HepG2 (cell line): Measurements from ENCODE around the gene BICRAL. TPM values are rescaled to one million over a fixed set of nuclear protein-coding genes. Genes with fewer than 3 reads are reported as not detected.
A peak's percentile ranks its signal among the peaks of the same experiment; 100 is the strongest.

Experiments used
- CBX2 ChIP-seq, 2 experiments: fragments of 200-600 bp in 1 of 2; sonication (generic); formaldehyde crosslinking in 1 of 2; IDR thresholded peaks; 2 replicates each; pipeline versions ENCODE4 v1.7.0 to v1.8.1; 2018 to 2022; ENCODE audit warnings: low read depth in 2 of 2, low read length in 1 of 2, mild to moderate bottlenecking in 1 of 2, missing genetic modification reagents in 1 of 2
- CHD4 ChIP-seq: fragments of 200-600 bp; sonication (generic); IDR thresholded peaks from 2 replicates; pipeline ENCODE4 v1.7.0; 2017; ENCODE audit warnings: mild to moderate bottlenecking, low read length, borderline replicate concordance
- CSRNP2 ChIP-seq: sonication (generic); formaldehyde crosslinking; conservative IDR thresholded peaks from 2 replicates; pipeline ENCODE4 v1.8.0; 2022; ENCODE audit warnings: low read depth, missing genetic modification reagents
- LBX2 ChIP-seq: sonication (generic); formaldehyde crosslinking; IDR thresholded peaks from 2 replicates; pipeline ENCODE4 v1.5.0; 2020; ENCODE audit warnings: missing genetic modification reagents, mild to moderate bottlenecking, borderline replicate concordance
- MED1 ChIP-seq: sonication (generic); formaldehyde crosslinking; IDR thresholded peaks from 2 replicates; pipeline ENCODE4 v1.4.0; 2020; ENCODE audit warnings: missing genetic modification reagents
- MEIS1 ChIP-seq: sonication (generic); formaldehyde crosslinking; IDR thresholded peaks from 2 replicates; pipeline ENCODE4 v1.9.0; 2021; ENCODE audit warnings: mild to moderate bottlenecking, missing genetic modification reagents, moderate library complexity, borderline replicate concordance
- MXI1 ChIP-seq: IDR thresholded peaks from 3 replicates; pipeline ENCODE4 v1.6.1; 2012; ENCODE audit warnings: low read depth, low read length, inconsistent platforms, borderline replicate concordance
- ONECUT2 ChIP-seq: sonication (generic); formaldehyde crosslinking; IDR thresholded peaks from 2 replicates; pipeline ENCODE4 v1.4.0; 2020; ENCODE audit warnings: missing genetic modification reagents
- PCBP1 ChIP-seq: fragments of 200-400 bp; formaldehyde crosslinking; IDR thresholded peaks from 2 replicates; pipeline ENCODE4 v1.6.1; 2017; ENCODE audit warnings: mild to moderate bottlenecking, low read depth, low read length, borderline replicate concordance
- RAD51 ChIP-seq: fragments of 450-650 bp; IDR thresholded peaks from 2 replicates; pipeline ENCODE4 v1.6.1; 2016; ENCODE audit warnings: borderline replicate concordance
- RBFOX2 ChIP-seq: fragments of 200-400 bp; formaldehyde crosslinking; IDR thresholded peaks from 2 replicates; pipeline ENCODE4 v1.6.1; 2017; ENCODE audit warnings: low read depth, mild to moderate bottlenecking, low read length
- SIX1 ChIP-seq: sonication (generic); formaldehyde crosslinking; IDR thresholded peaks from 2 replicates; pipeline ENCODE4 v1.4.0; 2020; ENCODE audit warnings: missing genetic modification reagents, borderline replicate concordance
- SMC3 ChIP-seq: IDR thresholded peaks from 2 replicates; pipeline ENCODE4 v1.6.1; 2011; ENCODE audit warnings: low read length, improper control_type of control experiment
- TBP ChIP-seq: sonication (generic); formaldehyde crosslinking; IDR thresholded peaks from 2 replicates; pipeline ENCODE4 v1.5.0; 2020; ENCODE audit warnings: missing genetic modification reagents
- ZNF318 ChIP-seq: sonication (generic); formaldehyde crosslinking; IDR thresholded peaks from 2 replicates; pipeline ENCODE4 v1.4.0; 2020; ENCODE audit warnings: mild to moderate bottlenecking, missing genetic modification reagents
- ZNF337 ChIP-seq: sonication (generic); formaldehyde crosslinking; IDR thresholded peaks from 2 replicates; pipeline ENCODE4 v1.5.1; 2020; ENCODE audit warnings: missing genetic modification reagents, low read depth, mild to moderate bottlenecking, borderline replicate concordance
- ZNF354B ChIP-seq: sonication (generic); formaldehyde crosslinking; IDR thresholded peaks from 2 replicates; pipeline ENCODE4 v1.8.0; 2022; ENCODE audit warnings: mild to moderate bottlenecking, missing genetic modification reagents
- ZNF572 ChIP-seq: sonication (generic); formaldehyde crosslinking; IDR thresholded peaks from 2 replicates; pipeline ENCODE4 v1.5.1; 2020; ENCODE audit warnings: mild to moderate bottlenecking, missing genetic modification reagents
- ZNF644 ChIP-seq: IDR thresholded peaks from 2 replicates; pipeline ENCODE4 v1.6.1; 2016; ENCODE audit warnings: low read depth
- polyA plus RNA-seq, 8 experiments: library from polyadenylated mRNA; depleted of rRNA in 3 of 8; stranded (reverse) in 7 of 8; unstranded in 1 of 8; fragments of >200 nt; fragmentation: Illumina TruSeq in 4 of 8; extraction: Trizol in 4 of 8; gene quantifications; 2 replicates each; pipeline versions ENCODE4 v1.2.1 to v1.2.3, GENCODE V29; 2011 to 2016; ENCODE audit warnings: low read depth in 4 of 8, missing spikeins in 1 of 8, mixed read lengths in 1 of 8; ENCODE audit not compliant: insufficient read depth in 1 of 8
- total RNA-seq, 5 experiments: library from RNA; depleted of rRNA; stranded (reverse); fragments of >200 nt; fragmentation: Illumina TruSeq; extraction: Trizol; gene quantifications; 2 replicates each; pipeline ENCODE4 v1.2.3, GENCODE V29; 2016; ENCODE audit warnings: low read depth in 1 of 5

BICRAL gene
- total and polyA plus RNA-seq, 2 of the 13 experiments (the other 11 are each of a cell fraction or from before 2014, with no cell fraction given), result 5.0 to 13.5 TPM

GRCh38 chr6:42745640-42746462, 36.0 kb upstream of the BICRAL start, which contains the start of gene TBCC (continued):
- TF ChIP-seq SMC3, result no peak
- TF ChIP-seq LBX2 (CRISPR knock-in tag), result no peak
- TF ChIP-seq PCBP1, result no peak
- no peak; the same call in 1 of the 2 replicates for TF ChIP-seq ZNF572 (CRISPR knock-in tag)
- TF ChIP-seq RAD51, result no peak
- 0 out of 2 replicates have a peak, but pooled peaks have one; percentile 65 for TF ChIP-seq ZNF318 (CRISPR knock-in tag)
- TF ChIP-seq ONECUT2, result no peak
- no peak for TF ChIP-seq TBP (CRISPR knock-in tag)
- no peak for TF ChIP-seq ZNF644
- peak; percentile 64; the same call in 2 of the 3 replicates for TF ChIP-seq MXI1
- no peak for TF ChIP-seq SIX1 (CRISPR knock-in tag)
- no peak for TF ChIP-seq CBX2 (IDR thresholded peaks at IDR 0.05; ENCODE audit: low read depth, low read length)
- no peak for TF ChIP-seq CBX2 (CRISPR knock-in tag; IDR thresholded peaks at IDR 0.05; ENCODE audit: low read depth)
- no peak for TF ChIP-seq CHD4
- TF ChIP-seq RBFOX2, result peak; percentile 75
- peak; percentile 63; the same call in 1 of the 2 replicates for TF ChIP-seq MEIS1 (CRISPR knock-in tag)
- TF ChIP-seq ZNF354B (CRISPR knock-in tag), result peak; percentile 87; the same call in 1 of the 2 replicates
- TF ChIP-seq CSRNP2 (CRISPR knock-in tag), result no peak
- TF ChIP-seq MED1 (CRISPR knock-in tag), result peak; percentile 62; the same call in 1 of the 2 replicates
- TF ChIP-seq ZNF337 (CRISPR knock-in tag), result no peak; the same call in 1 of the 2 replicates
